Neural crest cell (in vitro differentiated cells): ENCODE results near the gene CPSF7. TPM values are rescaled to one million over a fixed set of nuclear protein-coding genes. Genes with fewer than 3 reads are reported as not detected.

ENCODE experiments used
- DNase-seq: peaks from one replicate; pipeline ENCODE4 v3.0.0; 2021; ENCODE audit warnings: low read depth, mixed read lengths, low spot score
- H3K27ac Mint-ChIP-seq: one replicate; pipeline ENCODE4 v1.8.0; 2021; ENCODE audit warnings: mild to moderate bottlenecking, mixed read lengths; ENCODE audit not compliant: unreplicated experiment
- H3K27me3 Mint-ChIP-seq: 2 replicates; pipeline ENCODE4 v1.8.0; 2021; ENCODE audit warnings: low read depth, mild to moderate bottlenecking, mixed read lengths
- H3K36me3 Mint-ChIP-seq: 2 replicates; pipeline ENCODE4 v1.8.0; 2021; ENCODE audit warnings: low read depth, mild to moderate bottlenecking, mixed read lengths
- H3K4me1 Mint-ChIP-seq: 2 replicates; pipeline ENCODE4 v1.8.0; 2021; ENCODE audit warnings: mixed read lengths
- H3K4me3 Mint-ChIP-seq: one replicate; pipeline ENCODE4 v1.8.0; 2021; ENCODE audit warnings: mild to moderate bottlenecking, mixed read lengths
- H3K9me3 Mint-ChIP-seq: 2 replicates; pipeline ENCODE4 v1.8.0; 2021; ENCODE audit warnings: mixed read lengths
- CTCF ChIP-seq: fragments of 200-600 bp; sonication (generic); conservative IDR thresholded peaks from 2 replicates; pipeline ENCODE4 v1.5.0; 2021; ENCODE audit warnings: antibody characterized with exemption, mild to moderate bottlenecking
- total RNA-seq: library from RNA; stranded (reverse); gene quantifications from 2 replicates; pipeline ENCODE4 v1.2.1, GENCODE V29; 2021

Gene CPSF7
- total RNA-seq, 1 donor from 2014 or later = 144 TPM

- H3K4me3 Mint-ChIP-seq = no peak overlapping the region
These were observed 18.1 kb upstream of the CPSF7 start for GRCh38 chr11:61447601-61448551.

GRCh38 chr11:61446211-61446651, 16.5 kb upstream of the CPSF7 start:
- Mint-ChIP-seq H3K4me3 (no peak overlapping the region), H3K27ac (peak overlapping the region; percentile 93), H3K9me3 (no peaks in the 10 kb centered on the region), H3K36me3 (peaks cover 15% of the 10 kb centered on the region), H3K4me1 (peaks cover 9% of the 10 kb centered on the region), H3K27me3 (no peaks in the 10 kb centered on the region)
- peak; percentile 98 for TF ChIP-seq CTCF
- peak; percentile 93 for DNase-seq

More at GRCh38 chr11:61447601-61448551, 18.1 kb upstream of the CPSF7 start:
- no peak overlapping the region for H3K27ac Mint-ChIP-seq
- no peaks in the 10 kb centered on the region for H3K9me3 Mint-ChIP-seq
- no peaks in the 10 kb centered on the region for H3K27me3 Mint-ChIP-seq
- TF ChIP-seq CTCF = no peak
- no peak for DNase-seq
- peaks cover 14% of the 10 kb centered on the region for H3K36me3 Mint-ChIP-seq
- peaks cover 9% of the 10 kb centered on the region for H3K4me1 Mint-ChIP-seq

- Mint-ChIP-seq H3K27me3 (no peaks in the 10 kb centered on the region), H3K4me3 (no peak overlapping the region), H3K27ac (no peak overlapping the region), H3K9me3 (no peaks in the 10 kb centered on the region), H3K36me3 (peaks cover 15% of the 10 kb centered on the region), H3K4me1 (peaks cover 9% of the 10 kb centered on the region)
- TF ChIP-seq CTCF = no peak
- DNase-seq = no peak
These were observed 15.7 kb upstream of the CPSF7 start for GRCh38 chr11:61445516-61445915.

- TF ChIP-seq CTCF = no peak
- Mint-ChIP-seq H3K4me3 (no peak overlapping the region), H3K27me3 (no peaks in the 10 kb centered on the region), H3K27ac (no peak overlapping the region), H3K36me3 (peaks cover 26% of the 10 kb centered on the region), H3K9me3 (no peaks in the 10 kb centered on the region), H3K4me1 (peaks cover 9% of the 10 kb centered on the region)
- no peak for DNase-seq
These were observed 12.8 kb upstream of the CPSF7 start for GRCh38 chr11:61442616-61443015.

- no peak for TF ChIP-seq CTCF
- peaks cover 6% of the 10 kb centered on the region for H3K4me1 Mint-ChIP-seq
- H3K4me3 Mint-ChIP-seq = no peak overlapping the region
- no peak overlapping the region for H3K27ac Mint-ChIP-seq
- no peaks in the 10 kb centered on the region for H3K9me3 Mint-ChIP-seq
- no peaks in the 10 kb centered on the region for H3K27me3 Mint-ChIP-seq
- H3K36me3 Mint-ChIP-seq = peaks cover 25% of the 10 kb centered on the region
- DNase-seq = no peak
These were observed 9.8 kb upstream of the CPSF7 start for GRCh38 chr11:61439615-61440014.
